ENCODE measurements around the gene ATP6V0C.
A peak's percentile ranks its signal among the peaks of the same experiment; 100 is the strongest.

The ATP6V0C gene
- total RNA-seq = 0.38 to 9.8 (median 0.46) reads per million in 3 experiments

DNA sequence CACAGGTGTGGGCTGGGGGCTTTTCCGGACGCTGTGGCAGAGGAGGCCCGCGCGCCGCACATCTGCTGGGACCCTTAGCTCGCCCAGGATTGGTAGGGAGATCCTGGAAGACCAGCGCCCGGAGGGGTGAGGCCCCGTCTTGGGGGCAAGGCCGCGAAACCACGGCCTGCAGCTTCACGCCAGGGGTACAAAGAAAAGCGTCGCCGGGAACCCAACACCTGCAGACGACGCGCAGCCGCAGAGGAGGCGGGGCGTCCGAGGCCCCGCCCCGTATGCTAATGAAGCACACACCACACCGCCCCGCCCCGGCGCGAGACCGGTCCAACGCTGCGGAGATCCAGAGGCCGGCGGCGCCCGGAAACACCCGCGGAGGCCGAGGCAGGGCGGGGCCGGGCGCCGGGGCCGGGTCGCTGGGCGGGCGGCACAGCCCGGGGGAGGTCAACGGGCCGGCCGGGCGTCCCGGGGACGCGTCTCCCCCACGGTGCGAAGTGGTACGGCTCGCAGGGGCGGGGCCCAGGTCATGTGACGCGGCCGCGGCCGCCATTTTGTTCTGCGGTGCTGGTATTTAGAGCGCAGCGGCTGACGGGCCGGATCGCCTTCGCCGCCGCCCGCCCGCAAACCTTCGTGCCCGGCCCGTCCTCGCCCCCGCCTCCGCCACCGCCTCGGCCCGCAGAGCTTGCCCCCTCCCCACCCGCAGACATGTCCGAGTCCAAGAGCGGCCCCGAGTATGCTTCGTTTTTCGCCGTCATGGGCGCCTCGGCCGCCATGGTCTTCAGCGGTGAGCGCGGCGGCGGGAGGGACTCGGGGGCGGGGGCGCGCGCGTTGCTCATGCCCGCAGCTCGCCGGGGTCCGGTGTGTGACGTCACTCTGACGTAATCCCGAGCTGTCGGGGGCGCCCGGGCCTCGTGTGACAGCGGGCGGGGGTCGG lies at the start of gene ATP6V0C:
ATP6V0C (plus strand) TSS at position 548 of the 928 bp plus-strand sequence; CDS start at position 700, 152 bp downstream.
- peak; percentile 91 for DNase-seq

DNA sequence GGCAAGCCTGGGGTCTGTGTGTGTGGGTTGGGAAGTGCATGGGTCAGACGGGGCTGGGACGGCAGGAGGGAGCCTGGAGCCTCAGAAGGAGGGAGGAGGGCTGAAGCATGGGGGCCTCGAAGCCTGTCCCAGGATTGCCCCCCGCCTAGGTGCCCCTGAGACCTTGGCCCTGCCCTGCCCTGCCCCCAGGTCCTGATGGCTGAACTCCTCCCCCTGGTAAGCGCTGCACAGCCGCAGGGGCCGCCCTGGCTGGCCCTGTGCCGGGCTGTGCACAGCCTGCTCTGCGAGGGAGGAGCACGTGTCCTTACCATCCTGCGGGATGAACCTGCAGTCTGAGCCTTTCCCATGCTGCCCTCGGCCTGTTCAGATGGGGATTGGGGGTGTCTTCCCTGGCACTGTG lies 49.4 kb upstream of the ATP6V0C start:
- DNase-seq = no peak

DNA sequence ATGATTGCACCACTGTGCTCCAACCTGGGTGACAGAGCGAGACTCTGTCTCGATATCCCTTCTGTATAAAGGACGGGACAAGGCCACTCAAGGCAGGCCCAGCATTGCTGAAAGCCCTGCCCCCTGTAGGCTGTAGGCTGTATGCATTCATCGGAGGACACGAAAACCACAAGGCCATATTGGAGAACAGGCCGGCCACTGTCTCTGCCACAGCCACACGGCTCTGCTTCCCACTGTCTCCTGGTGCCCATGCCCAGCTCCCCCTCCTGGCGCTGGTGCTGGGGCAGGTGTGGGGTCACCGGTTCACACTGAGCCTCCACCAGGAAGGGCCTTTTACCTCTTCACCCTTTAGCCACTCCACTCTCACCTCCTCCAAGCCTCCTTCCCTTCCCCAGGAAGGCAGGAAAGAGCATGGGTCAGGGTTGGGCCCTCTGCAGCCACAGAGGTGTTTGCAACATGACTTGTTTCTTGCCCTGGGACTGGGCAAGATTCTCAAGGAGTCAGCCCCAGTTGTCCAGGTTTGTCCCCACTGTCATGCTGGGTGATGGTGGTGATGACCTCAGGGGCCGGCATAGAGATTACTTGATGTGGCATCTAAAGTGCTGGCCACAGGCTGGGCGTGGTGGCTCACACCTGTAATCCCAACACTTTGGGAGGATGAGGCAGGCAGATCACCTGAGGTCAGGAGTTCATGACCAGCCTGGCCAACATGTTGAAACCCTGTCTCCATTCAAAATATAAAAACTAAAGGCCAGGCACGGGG lies 47.9 kb upstream of the ATP6V0C start:
- no peak for DNase-seq

DNA sequence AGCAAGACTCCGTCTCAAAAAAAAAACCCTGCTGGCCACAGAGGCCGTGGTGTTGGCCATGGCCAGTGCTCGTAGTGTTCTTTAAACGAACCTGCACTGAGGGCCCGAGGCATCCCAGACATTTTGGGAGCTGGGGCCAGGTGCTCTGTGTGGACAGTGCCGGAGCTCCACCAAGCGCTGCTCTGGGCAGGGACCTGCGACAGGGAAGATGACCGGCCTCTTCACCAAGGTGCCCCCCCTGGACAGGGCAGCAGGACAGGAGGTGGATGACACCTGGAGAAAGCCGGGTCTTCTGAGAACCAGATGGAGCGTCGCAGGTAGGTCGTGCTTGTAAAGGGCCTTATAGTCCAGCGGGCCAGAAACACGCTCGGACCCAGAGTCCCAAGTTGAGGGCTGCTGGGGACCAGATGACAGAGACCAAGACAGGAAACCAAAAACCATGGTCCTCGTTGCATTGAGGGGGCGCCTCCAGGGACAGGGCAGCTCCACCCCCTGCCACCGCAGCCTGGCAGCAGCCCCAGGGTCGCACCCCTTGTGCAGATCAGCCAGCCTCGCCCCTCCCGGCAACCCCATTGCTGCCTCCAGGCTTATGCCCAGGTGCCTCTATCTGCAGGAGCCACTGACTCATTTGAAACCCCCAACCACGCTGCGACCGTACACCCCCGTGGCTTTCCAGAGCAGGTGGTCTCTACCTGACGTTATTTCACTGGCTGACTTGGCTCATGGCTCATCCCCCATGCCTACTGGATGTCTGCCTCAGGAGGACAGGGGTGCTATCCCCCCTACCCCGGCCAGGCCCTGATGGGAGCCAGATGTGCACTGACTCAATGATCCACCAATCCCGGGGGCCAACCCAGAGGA lies 46.9 kb upstream of the ATP6V0C start:
- DNase-seq = no peak

DNA sequence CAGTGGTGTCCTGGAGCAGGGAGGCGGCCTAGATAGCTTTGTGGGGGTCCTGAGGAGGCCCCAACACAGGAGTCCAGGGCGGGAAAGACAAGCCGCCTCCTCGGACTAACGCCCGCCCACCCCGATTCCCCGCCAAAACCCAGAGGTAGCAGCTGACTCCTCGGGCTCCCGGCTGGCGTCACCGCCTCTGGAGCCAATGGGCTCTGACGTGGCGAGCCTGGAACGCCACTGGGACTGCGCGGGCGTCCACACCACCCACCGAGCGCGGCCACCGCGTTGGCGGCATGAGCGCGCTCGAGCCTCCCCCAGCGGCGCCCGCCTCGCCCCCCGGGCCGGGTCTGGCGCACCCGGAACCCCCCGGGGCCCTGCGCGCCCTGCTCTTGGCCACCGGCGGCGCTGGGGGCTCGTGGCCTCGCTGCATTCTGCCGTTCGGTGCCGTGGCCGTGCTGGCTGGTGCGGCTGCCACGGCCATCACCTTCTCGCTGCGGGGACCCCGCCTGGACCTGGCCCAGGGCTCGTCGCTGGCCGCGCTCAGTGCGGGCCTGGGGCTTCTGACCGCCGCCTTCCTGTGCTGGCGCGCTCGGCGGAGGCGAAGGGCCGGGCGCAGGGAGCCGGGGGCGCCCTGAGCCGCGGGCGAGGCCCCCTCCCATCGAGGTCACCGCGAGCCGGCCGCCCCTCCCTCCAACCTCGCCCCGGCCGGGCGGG lies 46.1 kb upstream of the ATP6V0C start:
- no peak for DNase-seq

DNA sequence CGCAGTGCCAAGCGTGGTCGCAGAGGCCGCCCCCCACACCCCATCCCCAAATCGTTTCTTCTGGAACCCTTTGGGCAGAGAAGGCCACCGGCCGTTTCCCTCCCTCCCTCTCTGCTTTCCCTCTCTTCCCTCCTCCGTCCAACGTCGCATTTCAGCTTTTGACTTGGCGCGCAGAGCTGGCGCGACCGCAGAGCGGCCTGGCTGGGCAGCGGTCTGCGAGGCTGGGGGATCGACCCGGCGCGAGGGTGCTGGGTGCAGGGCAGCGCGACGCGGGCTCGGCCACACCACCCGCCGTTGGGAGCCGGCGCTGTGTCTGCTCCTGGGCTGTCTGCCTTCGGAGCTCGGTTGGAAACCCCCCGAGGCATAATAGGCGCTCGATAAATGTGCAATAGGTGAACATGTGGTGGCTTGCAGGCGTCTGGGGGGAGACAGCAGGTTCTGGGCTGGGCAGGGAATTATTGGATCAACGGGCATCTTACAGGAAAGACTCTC lies 45.5 kb upstream of the ATP6V0C start:
- no peak for DNase-seq

DNA sequence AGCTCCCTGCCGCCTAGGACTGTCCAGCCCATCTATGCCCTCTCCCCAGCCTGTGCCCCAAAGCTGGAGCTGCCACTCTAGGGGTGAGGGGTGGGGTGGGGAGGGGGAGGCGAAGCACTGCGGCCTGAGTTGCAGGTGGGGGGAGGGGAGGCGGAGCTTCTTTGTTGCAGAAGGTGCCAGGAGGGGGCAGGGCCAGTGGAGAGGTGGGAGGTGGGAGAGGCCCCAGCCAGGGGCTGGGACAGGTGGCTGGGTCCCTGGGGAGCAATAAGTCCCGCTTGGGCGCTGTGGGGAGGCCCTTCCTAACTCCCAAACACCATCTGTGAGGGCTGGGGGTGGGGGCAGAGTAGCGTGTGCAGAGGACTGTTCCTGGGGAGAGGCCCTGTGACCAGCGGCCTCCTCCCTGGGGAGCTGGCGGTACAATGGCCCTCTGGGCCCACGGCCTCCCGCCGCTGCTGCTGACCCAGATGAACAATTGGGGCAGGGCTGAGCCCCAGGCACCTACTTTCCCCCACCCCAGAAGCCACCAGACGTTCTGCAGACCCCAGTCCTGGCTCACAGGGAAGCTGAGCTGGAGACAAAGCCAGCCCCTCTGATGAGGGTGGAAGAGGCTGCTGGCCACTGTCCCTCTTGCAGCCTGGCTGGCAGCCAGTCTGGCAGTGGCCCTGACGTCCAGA lies 44.9 kb upstream of the ATP6V0C start:
- no peak for DNase-seq

DNA sequence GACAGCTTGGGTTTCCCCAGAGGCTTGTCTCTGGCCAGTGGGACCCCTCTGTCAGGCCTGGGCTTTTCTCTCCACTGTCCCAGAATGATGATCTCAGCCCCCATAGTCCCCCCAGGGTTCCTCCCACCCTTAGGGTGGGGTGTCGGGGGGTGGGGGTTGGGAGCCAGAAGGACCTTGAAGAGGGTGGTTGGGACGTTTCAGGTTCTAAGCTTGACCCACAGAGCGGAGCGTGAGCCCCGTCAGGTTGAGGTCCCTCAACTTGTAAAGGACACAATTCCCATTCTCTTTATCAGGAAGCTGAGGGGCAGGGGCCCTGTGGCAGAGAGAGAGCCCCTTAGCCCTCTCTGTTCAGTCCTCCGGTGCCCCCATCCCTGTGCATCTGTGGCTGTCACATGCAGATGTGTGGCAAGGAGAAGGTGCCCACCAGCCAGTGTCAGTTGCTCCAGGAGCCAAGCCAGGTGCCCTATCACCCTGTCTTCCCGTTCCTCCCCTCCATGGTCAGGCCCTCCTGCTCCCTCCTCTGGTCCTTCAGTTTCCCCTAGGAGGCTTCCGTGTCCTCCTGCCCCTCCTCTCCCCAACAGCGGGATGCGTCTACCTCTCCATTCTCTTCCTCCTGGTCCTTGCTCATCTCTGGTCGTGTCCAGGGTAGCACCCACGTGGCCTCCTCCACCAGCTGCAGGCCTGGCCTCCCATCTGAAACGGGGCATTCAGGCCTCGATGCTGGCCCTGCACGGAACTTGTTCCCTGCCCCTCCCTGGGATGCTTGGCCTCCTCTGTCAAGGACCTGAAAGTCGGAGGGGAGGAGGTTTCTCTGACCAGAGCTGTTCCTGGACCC lies 44.1 kb upstream of the ATP6V0C start:
- no peak for DNase-seq

DNA sequence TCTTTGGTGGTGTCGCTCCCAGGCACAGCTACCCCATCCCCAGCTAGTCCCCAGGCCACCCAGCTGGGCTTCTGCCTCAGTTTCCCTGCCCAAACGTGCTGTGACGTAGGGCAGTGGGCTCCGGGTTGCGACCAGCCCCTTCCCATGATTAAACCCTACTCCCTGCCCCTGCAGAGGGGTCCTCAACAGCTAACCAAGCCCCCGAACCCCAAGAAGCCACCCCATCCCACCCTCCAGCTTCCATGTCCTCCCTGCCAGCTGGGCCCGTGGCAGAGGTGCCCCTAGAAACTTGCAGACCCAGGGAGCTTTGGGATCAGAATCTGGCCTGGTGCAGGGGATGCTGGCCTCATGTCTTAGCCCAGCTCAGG lies 43.5 kb upstream of the ATP6V0C start:
- DNase-seq = no peak

DNA sequence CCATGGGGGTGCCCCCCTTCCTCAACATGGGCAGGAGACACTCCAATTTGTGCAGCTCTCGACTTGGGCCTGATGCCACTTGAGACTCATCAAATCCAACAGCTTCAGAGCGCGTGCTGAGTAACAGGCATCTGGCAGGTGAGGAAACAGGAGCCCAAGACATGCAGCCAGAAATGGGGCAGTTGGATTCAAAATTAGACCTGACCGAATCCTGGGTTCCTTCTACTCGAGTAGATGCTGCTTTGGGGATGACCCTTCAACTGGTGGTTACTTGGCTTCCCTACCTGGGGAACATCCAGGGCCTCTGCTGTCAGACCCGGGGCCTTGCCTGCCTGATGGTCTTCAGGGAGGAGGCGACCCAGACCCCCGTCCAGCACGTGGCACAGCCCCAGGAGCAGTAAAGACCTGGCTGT lies 43.1 kb upstream of the ATP6V0C start:
- DNase-seq = no peak

DNA sequence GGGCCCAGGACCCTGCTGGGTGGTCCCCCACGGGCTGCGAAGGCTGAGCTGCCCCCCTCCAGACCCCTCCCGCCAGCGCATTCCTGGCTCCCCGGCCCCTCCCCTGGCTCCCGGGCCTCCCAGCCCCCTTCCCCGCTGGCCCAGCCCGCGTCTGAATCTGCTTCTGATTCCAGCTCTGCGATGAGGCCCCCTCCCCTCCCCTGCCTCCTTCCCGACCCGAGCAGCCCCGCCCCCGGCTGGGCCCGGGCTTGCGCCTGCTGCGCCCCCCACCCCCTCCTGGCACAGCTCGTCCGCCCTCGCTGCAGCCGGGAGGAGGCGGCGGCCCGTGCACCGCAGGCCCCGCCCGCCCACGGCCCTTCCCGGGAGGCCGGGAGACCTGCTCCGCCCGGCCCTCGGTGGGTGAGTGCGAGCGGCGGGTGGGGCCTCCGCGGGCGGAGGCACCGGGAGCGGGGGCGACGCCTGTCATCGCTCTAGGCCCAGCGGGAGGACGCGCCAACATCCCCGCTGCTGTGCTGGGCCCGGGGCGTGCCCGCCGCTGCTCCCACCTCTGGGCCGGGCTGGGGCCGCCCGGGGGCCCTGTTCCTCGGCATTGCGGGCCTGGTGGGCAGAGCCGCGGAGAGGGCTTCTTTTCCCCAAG lies 42.6 kb upstream of the ATP6V0C start, which contains the start of gene NTN3:
NTN3 (plus strand) TSS at position 282 of the 637 bp plus-strand sequence. CDS start 405 bp downstream, outside the sequence.
- DNase-seq = no peak

DNA sequence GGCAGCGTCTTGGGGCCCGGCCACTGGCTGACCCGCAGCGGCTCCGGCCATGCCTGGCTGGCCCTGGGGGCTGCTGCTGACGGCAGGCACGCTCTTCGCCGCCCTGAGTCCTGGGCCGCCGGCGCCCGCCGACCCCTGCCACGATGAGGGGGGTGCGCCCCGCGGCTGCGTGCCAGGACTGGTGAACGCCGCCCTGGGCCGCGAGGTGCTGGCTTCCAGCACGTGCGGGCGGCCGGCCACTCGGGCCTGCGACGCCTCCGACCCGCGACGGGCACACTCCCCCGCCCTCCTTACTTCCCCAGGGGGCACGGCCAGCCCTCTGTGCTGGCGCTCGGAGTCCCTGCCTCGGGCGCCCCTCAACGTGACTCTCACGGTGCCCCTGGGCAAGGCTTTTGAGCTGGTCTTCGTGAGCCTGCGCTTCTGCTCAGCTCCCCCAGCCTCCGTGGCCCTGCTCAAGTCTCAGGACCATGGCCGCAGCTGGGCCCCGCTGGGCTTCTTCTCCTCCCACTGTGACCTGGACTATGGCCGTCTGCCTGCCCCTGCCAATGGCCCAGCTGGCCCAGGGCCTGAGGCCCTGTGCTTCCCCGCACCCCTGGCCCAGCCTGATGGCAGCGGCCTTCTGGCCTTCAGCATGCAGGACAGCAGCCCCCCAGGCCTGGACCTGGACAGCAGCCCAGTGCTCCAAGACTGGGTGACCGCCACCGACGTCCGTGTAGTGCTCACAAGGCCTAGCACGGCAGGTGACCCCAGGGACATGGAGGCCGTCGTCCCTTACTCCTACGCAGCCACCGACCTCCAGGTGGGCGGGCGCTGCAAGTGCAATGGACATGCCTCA lies 41.9 kb upstream of the ATP6V0C start:
- no peak for DNase-seq

DNA sequence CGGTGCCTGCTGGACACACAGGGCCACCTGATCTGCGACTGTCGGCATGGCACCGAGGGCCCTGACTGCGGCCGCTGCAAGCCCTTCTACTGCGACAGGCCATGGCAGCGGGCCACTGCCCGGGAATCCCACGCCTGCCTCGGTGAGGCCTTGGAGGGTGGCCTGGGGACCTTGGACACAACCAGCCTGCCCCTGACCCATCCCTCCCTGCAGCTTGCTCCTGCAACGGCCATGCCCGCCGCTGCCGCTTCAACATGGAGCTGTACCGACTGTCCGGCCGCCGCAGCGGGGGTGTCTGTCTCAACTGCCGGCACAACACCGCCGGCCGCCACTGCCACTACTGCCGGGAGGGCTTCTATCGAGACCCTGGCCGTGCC lies 41.3 kb upstream of the ATP6V0C start:
- DNase-seq = no peak

DNA sequence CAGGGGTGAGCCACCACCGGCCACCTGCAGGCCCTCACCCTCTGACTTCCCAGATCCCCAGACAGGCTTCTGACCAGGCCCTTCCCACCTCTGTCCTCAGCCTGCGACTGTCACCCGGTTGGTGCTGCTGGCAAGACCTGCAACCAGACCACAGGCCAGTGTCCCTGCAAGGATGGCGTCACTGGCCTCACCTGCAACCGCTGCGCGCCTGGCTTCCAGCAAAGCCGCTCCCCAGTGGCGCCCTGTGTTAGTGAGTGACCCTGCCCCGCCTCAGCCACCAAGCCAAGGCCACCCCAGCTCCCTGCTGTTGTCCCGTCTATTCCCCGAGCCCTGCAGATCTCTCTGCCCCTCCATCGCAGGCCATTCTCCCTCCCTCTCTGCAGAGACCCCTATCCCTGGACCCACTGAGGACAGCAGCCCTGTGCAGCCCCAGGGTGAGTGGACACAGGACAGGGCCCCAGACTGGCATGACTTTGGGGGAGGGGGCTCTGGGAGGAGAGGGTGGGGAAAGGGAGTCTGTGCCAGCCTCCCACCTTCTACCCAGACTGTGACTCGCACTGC lies 40.8 kb upstream of the ATP6V0C start:
- DNase-seq = no peak

DNA sequence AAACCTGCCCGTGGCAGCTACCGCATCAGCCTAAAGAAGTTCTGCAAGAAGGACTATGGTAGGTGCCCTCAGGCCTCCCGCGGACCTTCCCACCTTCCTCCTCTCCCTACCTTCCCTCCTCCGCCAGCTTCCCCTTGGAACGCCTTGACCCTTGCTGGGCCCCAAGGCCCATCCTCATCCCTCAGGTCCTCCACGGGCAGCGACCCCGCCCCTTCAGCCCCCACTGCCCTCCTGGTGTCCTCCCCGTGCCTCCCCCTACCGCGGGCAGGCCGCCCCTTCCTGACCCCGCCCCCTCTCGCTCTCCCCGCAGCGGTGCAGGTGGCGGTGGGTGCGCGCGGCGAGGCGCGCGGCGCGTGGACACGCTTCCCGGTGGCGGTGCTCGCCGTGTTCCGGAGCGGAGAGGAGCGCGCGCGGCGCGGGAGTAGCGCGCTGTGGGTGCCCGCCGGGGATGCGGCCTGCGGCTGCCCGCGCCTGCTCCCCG lies 40.3 kb upstream of the ATP6V0C start:
- no peak for DNase-seq

DNA sequence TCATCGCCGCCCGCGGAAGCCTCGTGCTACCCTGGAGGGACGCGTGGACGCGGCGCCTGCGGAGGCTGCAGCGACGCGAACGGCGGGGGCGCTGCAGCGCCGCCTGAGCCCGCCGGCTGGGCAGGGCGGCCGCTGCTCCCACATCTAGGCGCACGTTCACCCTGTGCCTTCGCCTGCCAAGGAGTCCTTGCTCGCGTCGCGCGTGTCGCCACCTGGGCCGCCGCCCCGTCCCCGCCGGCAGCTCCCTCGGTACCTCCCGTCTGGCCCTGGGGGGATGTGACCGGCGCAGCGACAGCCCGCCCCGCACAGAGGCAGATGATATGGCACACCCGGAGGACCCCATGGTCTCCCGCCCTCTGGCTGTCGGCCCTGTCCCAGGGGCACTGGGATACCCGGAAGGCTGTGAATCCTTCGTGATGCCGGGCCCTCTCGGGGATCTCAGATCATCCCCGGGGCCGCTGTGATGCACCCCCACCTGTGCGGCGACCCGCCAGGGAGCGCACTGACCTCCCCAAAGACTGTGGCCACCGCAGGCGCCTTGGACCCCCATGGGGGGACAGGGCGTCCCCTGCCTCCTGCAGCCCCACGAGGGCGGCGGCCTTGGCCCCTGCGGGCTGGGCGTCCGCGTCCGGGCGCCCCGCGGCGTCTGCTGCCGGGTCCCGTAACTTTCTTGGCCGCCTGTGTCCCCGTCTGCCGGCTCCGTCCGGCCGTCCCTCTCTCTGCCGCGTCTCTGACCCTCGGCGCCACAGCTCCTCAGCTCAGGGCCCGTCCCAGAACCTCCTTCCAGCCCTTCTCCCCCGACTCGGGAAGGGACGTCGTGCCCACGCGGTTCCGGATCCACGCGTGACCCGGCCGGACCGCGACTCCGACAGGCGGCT lies 39.5 kb upstream of the ATP6V0C start:
- DNase-seq = peak; percentile 63

DNA sequence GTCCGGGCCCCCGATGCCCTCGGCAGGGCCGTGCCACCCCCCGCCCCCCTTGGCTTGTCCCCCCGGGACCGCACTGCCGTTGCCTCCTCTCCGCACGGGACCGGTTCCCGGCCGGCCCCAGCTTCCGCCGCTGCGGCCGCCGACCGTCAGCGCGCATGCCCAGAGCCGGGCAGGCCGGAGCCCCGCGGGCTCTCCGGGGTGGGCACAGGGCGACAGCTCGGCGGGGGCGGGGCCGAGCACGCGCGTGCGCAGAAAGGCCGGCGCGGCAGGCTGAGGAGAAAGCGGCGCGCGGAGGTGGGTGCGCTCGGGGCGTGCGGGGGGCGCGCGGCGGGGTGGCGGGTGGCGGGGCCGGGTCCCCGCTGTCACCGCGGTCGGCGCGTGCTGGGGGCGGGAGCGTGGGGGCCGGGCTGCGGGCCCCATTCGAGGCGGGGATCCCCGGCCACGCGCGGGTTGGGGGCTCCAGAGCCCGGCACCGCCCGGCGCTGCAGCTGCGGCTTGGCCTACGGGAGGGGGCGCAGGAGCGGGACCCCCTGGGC lies 38.8 kb upstream of the ATP6V0C start, which contains the start of gene TBC1D24:
TBC1D24 (plus strand) TSS at position 251 of the 536 bp plus-strand sequence. CDS start 21,022 bp downstream, outside the sequence.
- DNase-seq = peak; percentile 62
